Choroid plexus epithelial cell (primary cell): ENCODE results near the gene KCNJ18.
"Not testable (repeated sequence)": the region's sequence is repeated elsewhere in the genome, so short reads cannot be mapped to it uniquely, and the experiment has no call there.

Experiments
- DNase-seq: peaks from one replicate; pipeline ENCODE4 v3.0.0-alpha.2; 2010; ENCODE audit warnings: low read depth
- H3K4me3 ChIP-seq: 2 replicates; pipeline ENCODE4 v1.5.1; 2011; ENCODE audit warnings: low read depth, mild to moderate bottlenecking, control low read depth, low read length, moderate library complexity

Gene KCNJ18

GRCh38 chr17:21691883-21692703 lies at the start of gene KCNJ18:
Gene KCNJ18, plus strand, starts transcription at chr17:21692523. Its CDS starts 10,264 bp downstream, at chr17:21702787.
- not testable (repeated sequence) for H3K4me3 ChIP-seq, DNase-seq

- not testable (repeated sequence) for H3K4me3 ChIP-seq, DNase-seq
Observed at GRCh38 chr17:21648125-21648524, 44.2 kb upstream of the KCNJ18 start.

GRCh38 chr17:21650043-21650442 lies 42.3 kb upstream of the KCNJ18 start:
- not testable (repeated sequence) for DNase-seq, H3K4me3 ChIP-seq

GRCh38 chr17:21652049-21652448 lies 40.3 kb upstream of the KCNJ18 start:
- not testable (repeated sequence) for H3K4me3 ChIP-seq, DNase-seq

GRCh38 chr17:21653211-21653610 lies 39.1 kb upstream of the KCNJ18 start:
- DNase-seq, H3K4me3 ChIP-seq: not testable (repeated sequence)

- not testable (repeated sequence) for DNase-seq, H3K4me3 ChIP-seq
Observed at GRCh38 chr17:21656518-21657309, 35.6 kb upstream of the KCNJ18 start.

- not testable (repeated sequence) for H3K4me3 ChIP-seq, DNase-seq
Observed at GRCh38 chr17:21659635-21660034, 32.7 kb upstream of the KCNJ18 start.

GRCh38 chr17:21661455-21661854 lies 30.9 kb upstream of the KCNJ18 start:
- not testable (repeated sequence) for DNase-seq, H3K4me3 ChIP-seq

GRCh38 chr17:21663166-21663565 lies 29.2 kb upstream of the KCNJ18 start:
- DNase-seq, result not testable (repeated sequence)

GRCh38 chr17:21663614-21664474 lies 28.5 kb upstream of the KCNJ18 start:
- H3K4me3 ChIP-seq, DNase-seq: not testable (repeated sequence)

More at GRCh38 chr17:21663166-21663565, 29.2 kb upstream of the KCNJ18 start:
- H3K4me3 ChIP-seq, result not testable (repeated sequence)

GRCh38 chr17:21665171-21665570 lies 27.2 kb upstream of the KCNJ18 start:
- DNase-seq, H3K4me3 ChIP-seq: not testable (repeated sequence)

- DNase-seq, H3K4me3 ChIP-seq: not testable (repeated sequence)
Observed at GRCh38 chr17:21665935-21666493, 26.3 kb upstream of the KCNJ18 start.

- not testable (repeated sequence) for DNase-seq, H3K4me3 ChIP-seq
Observed at GRCh38 chr17:21666711-21667412, 25.5 kb upstream of the KCNJ18 start.

GRCh38 chr17:21667413-21668117 lies 24.8 kb upstream of the KCNJ18 start:
- DNase-seq, H3K4me3 ChIP-seq: not testable (repeated sequence)

GRCh38 chr17:21668118-21668488 lies 24.2 kb upstream of the KCNJ18 start:
- not testable (repeated sequence) for H3K4me3 ChIP-seq, DNase-seq

GRCh38 chr17:21668746-21669508 lies 23.4 kb upstream of the KCNJ18 start:
- H3K4me3 ChIP-seq, DNase-seq: not testable (repeated sequence)
